ENCODE data around the gene CD2BP2.
"Not testable (repeated sequence)": the region's sequence is repeated elsewhere in the genome, so short reads cannot be mapped to it uniquely, and the experiment has no call there.

GRCh38 chr16:30338715-30339114 lies 16.4 kb downstream of the CD2BP2 start:
- not testable (repeated sequence) for TF ChIP-seq CTCF (optimal IDR thresholded peaks at IDR 0.05 in 1 of 3, IDR thresholded peaks at IDR 0.05 in 1 of 3, conservative IDR thresholded peaks at IDR 0.05 in 1 of 3; ENCODE audit: extremely low read depth in 1 of 3, insufficient read depth in 2 of 3, low read length in 3 of 3); EZH2 (IDR thresholded peaks at IDR 0.05; ENCODE audit: low read length)

All from keratinocyte (primary cell).